ENCODE results near the gene OPHN1.

GRCh38 chrX:68090266-68090665 lies 343.0 kb downstream of the OPHN1 start:
- TF ChIP-seq POLR2AphosphoS5 (IDR thresholded peaks at IDR 0.05; ENCODE audit: low read depth, low read length) (no peak), POLR2A (IDR thresholded peaks at IDR 0.05; ENCODE audit: low read depth, low read length) (no peak)
